HCT116 (cell line): Measurements from ENCODE around the gene CNST. TPM values are rescaled to one million over a fixed set of nuclear protein-coding genes. Genes with fewer than 3 reads are reported as not detected.

Source experiments
- ATAC-seq: fragments of 200-7000 bp; cut with Tn5 transposase; 2 replicates; pipeline ENCODE4 v1.9.1; 2020; ENCODE audit warnings: mild to moderate bottlenecking, moderate library complexity
- BruUV-seq: library from RNA; stranded (reverse); fragments of 400-500 nt; replicated peaks from 2 replicates; lab custom pipeline; 2021; lab: Mats Ljungman, UMichigan
- CTCF ChIA-PET: fragments of 300-600 bp; sonication (Branson Sonifier 250); formaldehyde crosslinking; loops from one replicate; lab custom pipeline; 2021; ENCODE audit warnings: antibody characterized with exemption; lab: Charles Lee
- POLR2A ChIA-PET: fragments of 300-600, 350-600 bp; sonication (Branson Sonifier 250); formaldehyde crosslinking; loops from one replicate; lab custom pipeline; 2021; ENCODE audit warnings: antibody characterized with exemption; lab: Charles Lee
- RAD21 ChIA-PET, 2 experiments: fragments of 300-600 bp; sonication (Branson Sonifier 250); formaldehyde crosslinking; loops; one replicate each; lab custom pipeline; 2023; ENCODE audit warnings: low total read pairs in 2 of 2; ENCODE audit not compliant: uncharacterized antibody in 2 of 2, unreplicated experiment in 2 of 2, low non-redundant PET in 1 of 2; lab: Charles Lee
- DNase-seq: peaks from one replicate; pipeline ENCODE4 v3.0.0-alpha.2; 2010; ENCODE audit warnings: low read depth, low spot score
- H2AFZ ChIP-seq: fragments of 200-600 bp; shearing (Covaris generic), sonication (generic); 2 replicates; pipeline ENCODE4 v1.6.1; 2017; ENCODE audit warnings: low read depth, mixed run types, mixed read lengths, antibody characterized with exemption, low read length; ENCODE audit not compliant: poor library complexity, severe bottlenecking
- H3K27ac ChIP-seq: 2 replicates; pipeline ENCODE4 v1.5.1; 2012; ENCODE audit warnings: low read depth, low read length
- H3K27me3 ChIP-seq: fragments of 200-600 bp; sonication (generic); 2 replicates; pipeline ENCODE4 v1.6.1; 2016; ENCODE audit warnings: mixed run types, low read length, mixed read lengths; ENCODE audit not compliant: insufficient read depth
- H3K36me3 ChIP-seq, 2 experiments: fragments of 200-500 bp in 1 of 2; fragments of 200-600 bp in 1 of 2; sonication (Bioruptor generic) in 1 of 2; sonication (generic) in 1 of 2; 2 replicates each; pipeline versions ENCODE4 v1.5.1 to v1.6.1; 2014 to 2016; ENCODE audit warnings: low read length in 2 of 2, inconsistent platforms in 1 of 2, mixed read lengths in 1 of 2, mixed run types in 1 of 2; ENCODE audit not compliant: insufficient read depth in 2 of 2, control insufficient read depth in 1 of 2
- H3K4me1 ChIP-seq, 2 experiments: fragments of 200-600 bp in 1 of 2; sonication (generic) in 1 of 2; 2 replicates each; pipeline versions ENCODE4 v1.5.1 to v1.6.1; 2012 to 2017; ENCODE audit warnings: low read length in 2 of 2, inconsistent platforms in 1 of 2, mild to moderate bottlenecking in 1 of 2, mixed read lengths in 1 of 2, mixed run types in 1 of 2, moderate library complexity in 1 of 2; ENCODE audit not compliant: insufficient read depth in 2 of 2, control insufficient read depth in 1 of 2
- H3K4me2 ChIP-seq: fragments of 200-600 bp; sonication (generic); 2 replicates; pipeline ENCODE4 v1.6.1; 2017; ENCODE audit warnings: mixed run types, low read length, mixed read lengths
- H3K4me3 ChIP-seq, 2 experiments: fragments of 200-600 bp in 1 of 2; sonication (generic) in 1 of 2; replicated peaks in 1 of 2; 2 replicates each; pipeline ENCODE4 v1.5.1; 2011 to 2016; ENCODE audit warnings: low read length in 2 of 2, control low read depth in 1 of 2, low read depth in 1 of 2, mild to moderate bottlenecking in 1 of 2, mixed read lengths in 1 of 2, mixed run types in 1 of 2
- H3K79me2 ChIP-seq: fragments of 200-600 bp; sonication (generic); 2 replicates; pipeline ENCODE4 v1.6.1; 2017; ENCODE audit warnings: mild to moderate bottlenecking, mixed run types, low read length, moderate library complexity, mixed read lengths; ENCODE audit not compliant: insufficient read depth
- H3K9ac ChIP-seq: fragments of 200-600 bp; sonication (generic); 2 replicates; pipeline ENCODE4 v1.6.1; 2016; ENCODE audit warnings: low read length, mixed read lengths
- H3K9me2 ChIP-seq: fragments of 200-600 bp; sonication (generic), shearing (Covaris generic); 2 replicates; pipeline ENCODE4 v1.6.1; 2017; ENCODE audit warnings: mixed run types, mild to moderate bottlenecking, moderate library complexity; ENCODE audit not compliant: insufficient read depth
- H3K9me3 ChIP-seq, 2 experiments: fragments of 200-500 bp in 1 of 2; fragments of 200-600 bp in 1 of 2; sonication (Bioruptor generic) in 1 of 2; sonication (generic) in 1 of 2; 2 replicates each; pipeline ENCODE4 v1.6.1; 2014 to 2017; ENCODE audit warnings: low read length in 2 of 2, mixed read lengths in 2 of 2, inconsistent platforms in 1 of 2, low read depth in 1 of 2, mild to moderate bottlenecking in 1 of 2, mixed run types in 1 of 2, moderate library complexity in 1 of 2; ENCODE audit not compliant: control insufficient read depth in 1 of 2, insufficient read depth in 1 of 2
- H4K20me1 ChIP-seq: fragments of 200-600 bp; sonication (generic), shearing (Covaris generic); 2 replicates; pipeline ENCODE4 v1.6.1; 2017; ENCODE audit warnings: mixed run types, mild to moderate bottlenecking, moderate library complexity; ENCODE audit not compliant: insufficient read depth
- ATF3 ChIP-seq: IDR thresholded peaks from 2 replicates; pipeline ENCODE4 v1.6.1; 2012
- CTCF ChIP-seq, 3 experiments: fragments of 200-600 bp in 1 of 3; sonication (generic) in 1 of 3; IDR thresholded peaks in 2 of 3; conservative IDR thresholded peaks in 1 of 3; 2 replicates each; pipeline ENCODE4 v1.5.1; 2012 to 2017; ENCODE audit warnings: low read depth in 2 of 3, low read length in 2 of 3, antibody characterized with exemption in 1 of 3, borderline replicate concordance in 1 of 3, control low read depth in 1 of 3, mild to moderate bottlenecking in 1 of 3, mixed read lengths in 1 of 3, mixed run types in 1 of 3, moderate library complexity in 1 of 3; ENCODE audit not compliant: insufficient read depth in 1 of 3
- EGR1 ChIP-seq: IDR thresholded peaks from 2 replicates; pipeline ENCODE4 v1.6.1; 2012; ENCODE audit warnings: low read depth
- ELF1 ChIP-seq: IDR thresholded peaks from 2 replicates; pipeline ENCODE4 v1.6.1; 2012; ENCODE audit warnings: low read depth, borderline replicate concordance
- EZH2 ChIP-seq: fragments of 200-600 bp; sonication (generic); IDR thresholded peaks from 2 replicates; pipeline ENCODE4 v1.6.1; 2017; ENCODE audit warnings: antibody characterized with exemption, mixed run types
- JUND ChIP-seq: IDR thresholded peaks from 2 replicates; pipeline ENCODE4 v1.6.1; 2012
- MAX ChIP-seq: IDR thresholded peaks from 2 replicates; pipeline ENCODE4 v1.6.1; 2012
- POLR2A ChIP-seq: IDR thresholded peaks from 2 replicates; pipeline ENCODE4 v1.7.0; 2011; ENCODE audit warnings: borderline replicate concordance; ENCODE audit not compliant: insufficient read depth, insufficient read length; ENCODE audit errors: extremely low read depth
- RAD21 ChIP-seq: IDR thresholded peaks from 2 replicates; pipeline ENCODE4 v1.6.1; 2012; ENCODE audit warnings: low read depth, mild to moderate bottlenecking
- SIN3A ChIP-seq: IDR thresholded peaks from 2 replicates; pipeline ENCODE4 v1.6.1; 2012; ENCODE audit warnings: low read depth
- YY1 ChIP-seq: IDR thresholded peaks from 2 replicates; pipeline ENCODE4 v1.6.1; 2011; ENCODE audit warnings: low read length, low read depth, moderate library complexity, mild to moderate bottlenecking; ENCODE audit not compliant: insufficient replicate concordance; ENCODE audit errors: extremely low read depth
- ZFX ChIP-seq: fragments of 450-650 bp; IDR thresholded peaks from 2 replicates; pipeline ENCODE4 v1.6.1; 2017
- ZNF274 ChIP-seq: fragments of 200-500 bp; sonication (Bioruptor generic); IDR thresholded peaks from 2 replicates; pipeline ENCODE4 v1.6.1; 2014; ENCODE audit warnings: mild to moderate bottlenecking, low read depth, low read length, inconsistent platforms
- intact Hi-C: fragments of 100-400 bp; cut with micrococcal nuclease; formaldehyde crosslinking; loops from 2 replicates; pipeline ENCODE4 v1.10.0; 2022
- total RNA-seq: library from RNA; stranded (reverse); gene quantifications from one replicate; pipeline ENCODE4 v1.2.1, GENCODE V29; 2021; ENCODE audit not compliant: unreplicated experiment
- TF ChIP-seq, protein P1 (sequence below): IDR thresholded peaks from 2 replicates; pipeline ENCODE4 v1.6.1; 2012; ENCODE audit warnings: low read depth

The CNST gene
- total RNA-seq, 1 experiment from 2014 or later, result 13.5 TPM

- no peak for DNase-seq
- no peaks in the 10 kb centered on the region; a peak in 1 of 4 replicates for H3K36me3 ChIP-seq
- ATAC-seq, result no peak
- H3K4me1 ChIP-seq, result peaks cover 0 to 6% of the 10 kb centered on the region in 2 experiments; a peak in 1 of 4 replicates
- no peaks in the 10 kb centered on the region for H3K27me3 ChIP-seq
- H3K79me2 ChIP-seq, result no peaks in the 10 kb centered on the region
- H3K9me3 ChIP-seq, result no peaks in the 10 kb centered on the region
- ChIA-PET POLR2A (no interaction called here), RAD21 (no interaction called here), CTCF (no interaction called here)
- intact Hi-C loops, result no loop called here
- H3K4me3 ChIP-seq, result no peak overlapping the region
- H3K9me2 ChIP-seq, result no peaks in the 10 kb centered on the region
- H4K20me1 ChIP-seq, result no peaks in the 10 kb centered on the region
- TF ChIP-seq SIN3A (no peak), ELF1 (no peak), EGR1 (no peak), MAX (no peak), CTCF (IDR thresholded peaks at IDR 0.05 in 2 of 3, conservative IDR thresholded peaks at IDR 0.05 in 1 of 3; ENCODE audit: borderline replicate concordance in 1 of 3, insufficient read depth in 1 of 3, low read depth in 2 of 3, low read length in 2 of 3) (no peak), ZFX (no peak), JUND (no peak), EZH2 (no peak), RAD21 (no peak), YY1 (no peak), ATF3 (no peak), POLR2A (no peak), ZNF274 (no peak)
- TF ChIP-seq, protein P1, sequence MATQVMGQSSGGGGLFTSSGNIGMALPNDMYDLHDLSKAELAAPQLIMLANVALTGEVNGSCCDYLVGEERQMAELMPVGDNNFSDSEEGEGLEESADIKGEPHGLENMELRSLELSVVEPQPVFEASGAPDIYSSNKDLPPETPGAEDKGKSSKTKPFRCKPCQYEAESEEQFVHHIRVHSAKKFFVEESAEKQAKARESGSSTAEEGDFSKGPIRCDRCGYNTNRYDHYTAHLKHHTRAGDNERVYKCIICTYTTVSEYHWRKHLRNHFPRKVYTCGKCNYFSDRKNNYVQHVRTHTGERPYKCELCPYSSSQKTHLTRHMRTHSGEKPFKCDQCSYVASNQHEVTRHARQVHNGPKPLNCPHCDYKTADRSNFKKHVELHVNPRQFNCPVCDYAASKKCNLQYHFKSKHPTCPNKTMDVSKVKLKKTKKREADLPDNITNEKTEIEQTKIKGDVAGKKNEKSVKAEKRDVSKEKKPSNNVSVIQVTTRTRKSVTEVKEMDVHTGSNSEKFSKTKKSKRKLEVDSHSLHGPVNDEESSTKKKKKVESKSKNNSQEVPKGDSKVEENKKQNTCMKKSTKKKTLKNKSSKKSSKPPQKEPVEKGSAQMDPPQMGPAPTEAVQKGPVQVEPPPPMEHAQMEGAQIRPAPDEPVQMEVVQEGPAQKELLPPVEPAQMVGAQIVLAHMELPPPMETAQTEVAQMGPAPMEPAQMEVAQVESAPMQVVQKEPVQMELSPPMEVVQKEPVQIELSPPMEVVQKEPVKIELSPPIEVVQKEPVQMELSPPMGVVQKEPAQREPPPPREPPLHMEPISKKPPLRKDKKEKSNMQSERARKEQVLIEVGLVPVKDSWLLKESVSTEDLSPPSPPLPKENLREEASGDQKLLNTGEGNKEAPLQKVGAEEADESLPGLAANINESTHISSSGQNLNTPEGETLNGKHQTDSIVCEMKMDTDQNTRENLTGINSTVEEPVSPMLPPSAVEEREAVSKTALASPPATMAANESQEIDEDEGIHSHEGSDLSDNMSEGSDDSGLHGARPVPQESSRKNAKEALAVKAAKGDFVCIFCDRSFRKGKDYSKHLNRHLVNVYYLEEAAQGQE, result no peak
- no peak overlapping the region for H2AFZ ChIP-seq
- H3K27ac ChIP-seq, result no peak overlapping the region
- H3K9ac ChIP-seq, result no peak overlapping the region
- H3K4me2 ChIP-seq, result no peak overlapping the region
- no TSS peak for BruUV-seq
Measured at GRCh38 chr1:246629976-246630375, 63.7 kb downstream of the CNST start.
